Measurements from ENCODE around the gene KIF2A. TPM values are rescaled to one million over a fixed set of nuclear protein-coding genes. Genes with fewer than 3 reads are reported as not detected.

The KIF2A gene
- total and polyA plus RNA-seq, 4 donors, result 3.8 to 17.5 (median 6.8) TPM

DNA sequence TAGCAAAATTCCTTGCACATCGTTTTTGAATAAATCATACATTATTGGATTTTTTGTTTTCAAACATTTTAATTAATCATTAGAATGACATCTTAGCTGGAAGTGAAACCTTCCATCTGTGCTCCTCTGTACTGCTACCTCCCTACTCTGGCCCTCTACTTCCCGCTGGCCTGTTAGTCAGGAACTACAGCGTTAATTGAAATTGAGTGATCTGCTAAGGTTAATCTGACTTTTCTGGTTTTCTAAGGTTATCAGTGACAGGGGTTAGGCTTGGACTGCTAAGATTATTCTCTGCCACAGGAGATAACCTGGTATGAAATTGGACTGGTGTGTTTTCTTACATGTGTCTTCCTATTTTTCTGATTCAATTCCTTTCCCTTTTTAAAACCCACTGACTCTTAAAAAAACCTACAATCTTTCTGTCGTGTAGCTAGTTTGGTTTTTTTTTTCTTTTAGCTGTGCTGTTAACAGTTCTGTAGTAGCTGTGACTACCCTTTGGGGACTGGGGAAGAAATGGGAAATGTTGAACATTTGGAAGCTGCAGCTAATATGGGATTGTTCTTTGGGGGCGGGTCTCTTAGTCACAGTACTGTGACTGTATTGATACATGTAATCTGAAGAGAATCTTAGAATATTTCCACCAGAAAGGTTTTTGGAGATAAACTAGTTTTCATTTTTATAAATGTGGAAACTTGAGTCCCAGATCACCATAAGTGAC, 4.6 kb downstream of the KIF2A start:
- 83% methylated on average over 5 of the region's 5 CpGs for WGBS
- H3K27ac ChIP-seq (ENCODE audit: low read depth in 1 of 2, low read length in 2 of 2), result no peak overlapping the region
- peaks cover 0 to 11% (median under 1%) of the 10 kb centered on the region in 4 donors for H3K4me1 ChIP-seq (ENCODE audit: control insufficient read depth in 4 of 4, insufficient read depth in 4 of 4, low read length in 3 of 4)

GRCh38 chr5:62312036-62312435, 6.0 kb downstream of the KIF2A start:
- no peak for TF ChIP-seq RAD21 (IDR thresholded peaks at IDR 0.05)
- no peak for TF ChIP-seq SP1 (IDR thresholded peaks at IDR 0.05)
- no peak for TF ChIP-seq REST (IDR thresholded peaks at IDR 0.05)
- TF ChIP-seq NR2F2 (IDR thresholded peaks at IDR 0.05), result no peak
- no peak for TF ChIP-seq MAX (IDR thresholded peaks at IDR 0.05)
- no peak for TF ChIP-seq FOXA1 (IDR thresholded peaks at IDR 0.05)
- no peak for TF ChIP-seq GABPA (IDR thresholded peaks at IDR 0.05 in 1 of 2, conservative IDR thresholded peaks at IDR 0.05 in 1 of 2)
- no peak for TF ChIP-seq ZBTB33 (IDR thresholded peaks at IDR 0.05)
- TF ChIP-seq JUND (IDR thresholded peaks at IDR 0.05), result no peak
- no peak for TF ChIP-seq HNF4A (conservative IDR thresholded peaks at IDR 0.05)
- no peak for TF ChIP-seq YY1 (IDR thresholded peaks at IDR 0.05)
- no peak for TF ChIP-seq EGR1 (IDR thresholded peaks at IDR 0.05; ENCODE audit: low read depth in 2 of 2)
- TF ChIP-seq RXRA (IDR thresholded peaks at IDR 0.05), result no peak
- TF ChIP-seq HNF4G (IDR thresholded peaks at IDR 0.05), result no peak
- TF ChIP-seq FOXA2 (IDR thresholded peaks at IDR 0.05), result no peak
- H3K9ac ChIP-seq (ENCODE audit: low read depth in 1 of 2, low read length in 2 of 2), result no peak overlapping the region
- no peak overlapping the region for H3K27ac ChIP-seq (ENCODE audit: low read depth in 1 of 2, low read length in 2 of 2)
- H3K36me3 ChIP-seq (ENCODE audit: control insufficient read depth in 4 of 4, insufficient read depth in 3 of 4, low read depth in 1 of 4, low read length in 3 of 4), result no peaks in the 10 kb centered on the region
- no peak for DNase-seq (ENCODE audit: low spot score)
- no peaks in the 10 kb centered on the region for H3K27me3 ChIP-seq (ENCODE audit: control insufficient read depth in 4 of 4, insufficient read depth in 4 of 4, low read length in 3 of 4)
- H3K4me1 ChIP-seq (ENCODE audit: control insufficient read depth in 4 of 4, insufficient read depth in 4 of 4, low read length in 3 of 4), result peaks cover 0 to 8% (median 0%) of the 10 kb centered on the region in 4 donors
- no peaks in the 10 kb centered on the region for H3K9me3 ChIP-seq (ENCODE audit: control insufficient read depth in 4 of 4, low read length in 3 of 4)
- WGBS, result 94% methylated on average over 1 of the region's 1 CpG
- H3K4me3 ChIP-seq (ENCODE audit: low read depth in 1 of 3, low read length in 3 of 3), result no peak overlapping the region

More for the DNA sequence above, 4.6 kb downstream of the KIF2A start:
- H3K9ac ChIP-seq (ENCODE audit: low read depth in 1 of 2, low read length in 2 of 2), result no peak overlapping the region
- no peak for TF ChIP-seq HNF4G (IDR thresholded peaks at IDR 0.05)
- TF ChIP-seq SP1 (IDR thresholded peaks at IDR 0.05), result no peak
- TF ChIP-seq NR2F2 (IDR thresholded peaks at IDR 0.05), result no peak
- no peak for TF ChIP-seq RAD21 (IDR thresholded peaks at IDR 0.05)
- TF ChIP-seq GABPA (IDR thresholded peaks at IDR 0.05 in 1 of 2, conservative IDR thresholded peaks at IDR 0.05 in 1 of 2), result no peak
- no peak for TF ChIP-seq YY1 (IDR thresholded peaks at IDR 0.05)
- no peak for TF ChIP-seq ZBTB33 (IDR thresholded peaks at IDR 0.05)
- TF ChIP-seq RXRA (IDR thresholded peaks at IDR 0.05), result no peak
- TF ChIP-seq ATF3 (IDR thresholded peaks at IDR 0.05), result no peak
- no peak for TF ChIP-seq EGR1 (IDR thresholded peaks at IDR 0.05; ENCODE audit: low read depth in 2 of 2)
- no peak for TF ChIP-seq FOXA1 (IDR thresholded peaks at IDR 0.05)
- TF ChIP-seq MAX (IDR thresholded peaks at IDR 0.05), result no peak
- DNase-seq (ENCODE audit: low spot score), result no peak
- H3K36me3 ChIP-seq (ENCODE audit: control insufficient read depth in 4 of 4, insufficient read depth in 3 of 4, low read depth in 1 of 4, low read length in 3 of 4), result no peaks in the 10 kb centered on the region
- no peaks in the 10 kb centered on the region for H3K9me3 ChIP-seq (ENCODE audit: control insufficient read depth in 4 of 4, low read length in 3 of 4)
- no peak overlapping the region for H3K4me3 ChIP-seq (ENCODE audit: low read depth in 1 of 3, low read length in 3 of 3)
- H3K27me3 ChIP-seq (ENCODE audit: control insufficient read depth in 4 of 4, insufficient read depth in 4 of 4, low read length in 3 of 4), result no peaks in the 10 kb centered on the region

Data from liver (tissue), 9 donors.